Astrocyte of the cerebellum (primary cell): ENCODE measurements around the gene BMP8A.
A peak's percentile ranks its signal among the peaks of the same experiment; 100 is the strongest.
"Not testable (repeated sequence)": the region's sequence is repeated elsewhere in the genome, so short reads cannot be mapped to it uniquely, and the experiment has no call there.

Experiments used
- DNase-seq: peaks from one replicate; pipeline ENCODE4 v3.0.0-alpha.2; 2011; ENCODE audit warnings: low read depth
- H3K4me3 ChIP-seq: 2 replicates; pipeline ENCODE4 v1.5.1; 2011; ENCODE audit warnings: mild to moderate bottlenecking, low read depth, low read length, moderate library complexity
- in situ Hi-C: cut with HindIII; loops from 2 replicates; pipeline ENCODE4 v1.10.0; 2017; ENCODE audit warnings: low sequenced_read_pairs
- TF ChIP-seq, protein P1 (sequence below): IDR thresholded peaks from 2 replicates; pipeline ENCODE4 v1.5.1; 2012; ENCODE audit warnings: low read length, low read depth, moderate library complexity, mild to moderate bottlenecking; ENCODE audit errors: missing control alignments

Gene BMP8A

DNA sequence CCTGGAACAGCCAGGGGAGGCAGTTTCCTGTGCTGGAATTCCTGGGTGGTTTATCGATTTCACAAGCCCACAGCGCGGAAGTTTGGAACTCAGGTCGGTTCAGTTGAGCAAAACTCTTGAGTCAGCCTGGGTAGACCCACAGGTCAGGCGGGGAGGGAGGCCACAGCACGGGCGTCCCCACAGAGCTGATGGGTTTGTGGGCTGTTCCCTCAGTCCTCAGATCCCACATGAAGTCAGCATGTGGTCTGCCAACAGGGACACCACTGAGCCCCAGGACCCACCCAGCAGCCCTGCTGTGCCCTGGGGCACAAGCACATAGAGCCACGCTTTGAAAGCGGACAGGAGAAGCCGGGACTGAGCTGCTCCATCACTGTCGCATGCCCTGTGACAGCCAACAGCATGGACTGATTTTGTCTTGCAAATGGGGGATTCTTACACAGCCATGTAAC lies 17.4 kb downstream of the BMP8A start:
- no peak overlapping the region for H3K4me3 ChIP-seq
- TF ChIP-seq, protein P1, sequence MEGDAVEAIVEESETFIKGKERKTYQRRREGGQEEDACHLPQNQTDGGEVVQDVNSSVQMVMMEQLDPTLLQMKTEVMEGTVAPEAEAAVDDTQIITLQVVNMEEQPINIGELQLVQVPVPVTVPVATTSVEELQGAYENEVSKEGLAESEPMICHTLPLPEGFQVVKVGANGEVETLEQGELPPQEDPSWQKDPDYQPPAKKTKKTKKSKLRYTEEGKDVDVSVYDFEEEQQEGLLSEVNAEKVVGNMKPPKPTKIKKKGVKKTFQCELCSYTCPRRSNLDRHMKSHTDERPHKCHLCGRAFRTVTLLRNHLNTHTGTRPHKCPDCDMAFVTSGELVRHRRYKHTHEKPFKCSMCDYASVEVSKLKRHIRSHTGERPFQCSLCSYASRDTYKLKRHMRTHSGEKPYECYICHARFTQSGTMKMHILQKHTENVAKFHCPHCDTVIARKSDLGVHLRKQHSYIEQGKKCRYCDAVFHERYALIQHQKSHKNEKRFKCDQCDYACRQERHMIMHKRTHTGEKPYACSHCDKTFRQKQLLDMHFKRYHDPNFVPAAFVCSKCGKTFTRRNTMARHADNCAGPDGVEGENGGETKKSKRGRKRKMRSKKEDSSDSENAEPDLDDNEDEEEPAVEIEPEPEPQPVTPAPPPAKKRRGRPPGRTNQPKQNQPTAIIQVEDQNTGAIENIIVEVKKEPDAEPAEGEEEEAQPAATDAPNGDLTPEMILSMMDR: no peak
- DNase-seq: no peak
- in situ Hi-C loops: no loop called here

DNA sequence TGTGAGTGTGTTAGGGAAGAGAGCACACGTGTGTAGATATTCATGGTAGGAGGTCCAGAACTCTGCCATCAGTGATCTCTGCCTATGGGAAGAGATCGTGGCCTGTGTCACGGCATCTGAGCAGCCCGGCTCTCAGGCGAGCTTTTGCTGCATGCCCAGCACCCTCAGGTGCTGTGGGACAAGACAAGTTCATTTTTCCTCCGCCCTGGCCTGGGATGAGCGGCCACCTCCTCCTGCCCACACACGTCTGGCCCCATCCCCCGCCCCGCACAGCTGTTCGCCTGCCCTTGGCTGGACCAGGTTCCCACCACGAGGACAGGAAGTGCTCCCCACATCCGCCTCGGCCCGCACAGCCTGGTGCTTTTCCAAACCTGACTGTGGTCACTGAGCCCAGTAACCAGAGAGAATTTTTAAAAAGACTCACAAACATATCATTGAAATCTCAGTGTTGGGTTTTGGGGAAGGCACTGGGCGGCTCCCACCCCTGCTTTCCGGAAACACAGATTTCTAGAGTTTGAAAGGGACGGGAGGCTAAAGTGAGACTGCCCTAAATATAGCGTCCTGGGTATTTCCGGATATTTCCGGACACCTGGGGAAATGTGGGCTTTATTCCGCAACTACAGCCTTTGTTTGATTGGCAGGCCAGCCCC lies 18.0 kb downstream of the BMP8A start:
- in situ Hi-C loops: no loop called here
- DNase-seq: peak; percentile 42
- TF ChIP-seq, protein P1: no peak
- no peak overlapping the region for H3K4me3 ChIP-seq

DNA sequence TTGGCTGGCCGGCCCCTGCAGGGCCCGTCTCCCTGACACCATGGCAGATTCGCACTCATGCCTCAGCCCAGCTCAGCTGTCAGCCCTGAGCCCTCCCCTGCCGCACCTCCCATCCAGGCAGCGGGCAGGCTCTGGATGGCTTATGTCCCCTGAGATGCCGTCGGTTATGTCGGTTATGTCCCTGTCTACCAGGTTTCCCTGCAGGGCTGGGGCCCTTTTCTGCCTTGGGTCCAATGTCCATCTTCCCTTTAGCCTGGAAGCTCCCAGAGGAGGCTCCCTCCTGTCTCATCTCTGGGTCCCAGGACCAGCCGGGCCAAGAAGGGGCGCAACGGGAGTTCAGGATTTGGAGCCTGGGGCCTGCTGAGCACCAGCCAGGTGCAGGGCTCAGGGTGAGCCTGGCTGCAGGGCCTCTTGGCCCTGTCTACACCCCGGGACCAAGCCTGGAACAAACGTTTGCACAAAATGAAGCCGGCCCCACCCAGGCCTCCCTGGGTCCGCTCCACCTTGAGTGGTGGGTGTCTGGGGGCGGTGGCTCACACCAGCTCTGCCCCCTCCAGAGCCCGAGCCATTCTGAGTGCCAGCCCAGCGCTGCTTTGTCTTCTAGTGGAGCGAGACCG lies 19.2 kb downstream of the BMP8A start:
- in situ Hi-C loops, H3K4me3 ChIP-seq, DNase-seq: not testable (repeated sequence)

DNA sequence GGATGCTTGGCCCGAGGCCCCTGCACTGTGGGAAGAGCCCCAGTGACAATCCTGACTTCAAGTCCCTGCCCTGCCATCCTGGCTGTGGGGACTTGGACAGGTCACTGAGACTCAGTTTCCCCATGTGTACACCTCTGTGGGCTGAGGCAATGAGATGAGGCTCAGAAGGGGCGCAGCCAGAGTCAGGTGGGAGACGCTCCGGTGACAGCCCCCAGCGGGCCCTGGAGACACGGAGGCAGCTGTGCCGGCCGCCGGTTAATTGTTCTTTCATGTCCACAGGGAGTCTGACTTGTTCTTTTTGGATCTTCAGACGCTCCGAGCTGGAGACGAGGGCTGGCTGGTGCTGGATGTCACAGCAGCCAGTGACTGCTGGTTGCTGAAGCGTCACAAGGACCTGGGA lies 20.0 kb downstream of the BMP8A start:
- in situ Hi-C loops, H3K4me3 ChIP-seq, DNase-seq: not testable (repeated sequence)

DNA sequence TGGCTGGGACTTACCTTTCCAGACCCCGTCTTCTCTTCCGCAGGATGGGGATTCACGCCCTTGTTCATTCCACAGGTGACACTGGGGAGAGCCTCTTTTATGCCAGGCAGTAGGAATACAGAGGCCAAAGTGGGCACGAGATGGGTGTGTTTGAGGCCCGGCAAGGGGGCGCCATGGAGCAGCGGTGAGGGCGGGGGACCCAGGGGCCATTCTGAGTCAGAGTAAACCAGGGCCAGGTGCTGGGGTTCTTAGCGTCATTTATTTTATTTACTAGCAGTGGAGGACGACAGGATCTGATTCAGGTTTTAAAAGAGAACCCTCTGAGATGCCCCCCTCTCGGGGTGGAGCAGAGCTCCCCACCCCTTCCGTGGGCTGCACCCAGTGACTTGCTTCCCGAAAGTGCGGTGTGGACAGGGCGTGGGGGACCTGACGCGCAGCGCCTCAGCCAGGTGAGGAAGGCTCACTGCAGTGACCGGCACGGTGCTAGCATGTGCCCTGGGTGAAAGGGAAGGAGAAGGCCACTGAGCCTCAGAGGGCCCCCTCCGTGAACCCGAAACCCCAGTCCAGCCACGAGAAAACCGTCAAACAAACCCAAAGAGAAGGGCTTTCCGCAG lies 20.9 kb downstream of the BMP8A start:
- in situ Hi-C loops, DNase-seq, H3K4me3 ChIP-seq: not testable (repeated sequence)

DNA sequence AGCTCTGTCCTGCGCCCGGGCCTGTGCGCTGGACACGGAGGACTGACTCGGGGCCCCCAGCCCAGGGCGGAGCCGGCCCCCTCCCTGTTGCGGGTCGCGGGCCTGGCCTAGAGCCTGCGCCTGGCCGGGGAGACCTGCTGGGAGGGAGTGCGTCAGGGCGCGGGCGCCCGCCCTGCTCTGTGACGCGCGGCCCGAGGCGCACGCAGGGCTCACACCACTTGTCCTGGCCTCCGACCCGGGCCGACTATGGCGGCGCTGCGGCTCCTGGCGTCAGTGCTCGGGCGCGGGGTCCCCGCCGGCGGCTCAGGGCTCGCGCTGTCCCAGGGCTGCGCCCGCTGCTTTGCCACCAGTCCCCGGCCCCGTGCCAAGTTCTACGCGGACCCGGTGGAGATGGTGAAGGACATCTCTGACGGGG lies 23.3 kb downstream of the BMP8A start:
- in situ Hi-C loops, DNase-seq: not testable (repeated sequence)
- H3K4me3 ChIP-seq: peak overlapping the region; percentile 23

DNA sequence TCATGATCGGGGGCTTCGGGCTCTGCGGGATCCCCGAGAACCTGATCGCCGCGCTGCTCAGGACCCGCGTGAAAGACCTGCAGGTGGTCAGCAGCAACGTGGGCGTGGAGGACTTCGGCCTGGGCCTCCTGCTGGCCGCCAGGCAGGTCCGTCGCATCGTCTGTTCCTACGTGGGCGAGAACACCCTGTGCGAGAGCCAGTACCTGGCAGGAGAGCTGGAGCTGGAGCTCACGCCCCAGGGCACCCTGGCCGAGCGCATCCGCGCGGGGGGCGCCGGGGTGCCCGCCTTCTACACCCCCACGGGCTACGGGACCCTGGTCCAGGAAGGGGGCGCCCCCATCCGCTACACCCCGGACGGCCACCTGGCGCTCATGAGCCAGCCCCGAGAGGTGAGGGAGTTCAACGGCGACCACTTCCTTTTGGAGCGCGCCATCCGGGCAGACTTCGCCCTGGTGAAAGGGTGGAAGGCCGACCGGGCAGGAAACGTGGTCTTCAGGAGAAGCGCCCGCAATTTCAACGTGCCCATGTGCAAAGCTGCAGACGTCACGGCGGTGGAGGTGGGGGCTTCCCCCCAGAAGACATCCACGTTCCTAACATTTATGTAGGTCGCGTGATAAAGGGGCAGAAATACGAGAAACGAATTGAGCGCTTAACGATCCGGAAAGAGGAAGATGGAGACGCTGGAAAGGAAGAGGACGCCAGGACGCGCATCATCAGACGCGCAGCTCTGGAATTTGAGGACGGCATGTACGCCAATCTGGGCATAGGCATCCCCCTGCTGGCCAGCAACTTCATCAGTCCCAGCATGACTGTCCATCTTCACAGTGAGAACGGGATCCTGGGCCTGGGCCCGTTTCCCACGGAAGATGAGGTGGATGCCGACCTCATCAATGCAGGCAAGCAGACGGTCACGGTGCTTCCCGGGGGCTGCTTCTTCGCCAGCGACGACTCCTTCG lies 24.0 kb downstream of the BMP8A start:
- in situ Hi-C loops, DNase-seq: not testable (repeated sequence)
- H3K4me3 ChIP-seq: peak overlapping the region; percentile 23

DNA sequence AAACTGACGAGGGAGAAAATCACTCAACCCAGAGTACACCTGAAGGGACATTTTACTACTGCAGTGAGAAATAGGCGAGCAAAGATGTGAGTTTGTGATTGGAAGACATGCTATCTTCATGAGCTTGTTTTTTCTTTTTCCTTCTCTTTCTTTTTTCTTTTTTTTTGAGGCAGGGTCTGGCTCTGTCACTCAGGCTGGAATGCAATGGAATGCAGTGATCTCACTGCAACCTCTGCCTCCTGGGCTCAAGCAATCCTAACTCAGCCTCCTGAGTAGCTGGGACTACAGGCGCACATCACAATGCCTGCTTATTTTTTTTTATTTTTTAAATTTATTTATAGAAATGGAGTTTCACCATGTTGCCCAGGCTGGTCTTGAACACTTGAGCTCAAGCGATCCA lies 25.4 kb downstream of the BMP8A start:
- in situ Hi-C loops, DNase-seq, H3K4me3 ChIP-seq: not testable (repeated sequence)

DNA sequence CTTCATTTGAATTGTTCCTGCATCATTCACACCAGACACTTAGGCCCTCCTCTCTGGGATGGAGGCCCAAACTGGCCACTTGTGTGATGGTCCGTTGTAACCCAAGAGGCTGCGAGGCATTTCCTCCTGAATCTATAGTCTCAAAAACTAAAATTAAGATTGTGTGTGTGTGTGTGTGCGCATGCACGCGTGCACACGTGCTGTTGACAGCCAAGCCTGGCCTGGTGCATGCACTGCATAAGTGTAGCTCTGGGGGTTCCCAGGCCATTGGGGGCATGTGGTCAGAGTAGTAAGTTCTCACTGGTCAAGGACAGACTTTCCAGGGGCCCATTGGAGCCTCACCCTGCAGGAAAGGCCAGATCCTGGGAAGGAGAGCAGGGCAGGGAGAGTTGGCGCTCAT lies 26.5 kb downstream of the BMP8A start:
- DNase-seq, in situ Hi-C loops, H3K4me3 ChIP-seq: not testable (repeated sequence)

DNA sequence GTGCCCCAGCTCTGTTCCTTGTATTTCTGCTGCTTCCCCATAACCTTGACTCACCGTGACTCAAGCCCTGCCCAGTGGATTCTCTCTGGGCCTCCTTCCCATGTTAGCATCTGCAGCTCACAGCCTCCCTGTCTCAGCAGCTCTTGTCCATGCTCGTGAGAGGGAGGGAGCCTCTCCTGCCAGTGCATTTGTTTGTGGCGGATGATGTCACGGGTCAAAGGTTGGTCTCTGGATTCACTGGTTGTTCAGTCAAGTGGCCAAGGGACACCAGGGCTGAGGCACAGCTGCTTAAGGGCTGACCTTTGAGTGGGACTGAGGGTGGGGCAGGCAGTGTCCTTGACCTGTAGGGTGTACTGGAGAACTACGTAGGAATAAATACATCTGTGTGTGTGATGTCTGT lies 27.9 kb downstream of the BMP8A start:
- H3K4me3 ChIP-seq, in situ Hi-C loops, DNase-seq: not testable (repeated sequence)

DNA sequence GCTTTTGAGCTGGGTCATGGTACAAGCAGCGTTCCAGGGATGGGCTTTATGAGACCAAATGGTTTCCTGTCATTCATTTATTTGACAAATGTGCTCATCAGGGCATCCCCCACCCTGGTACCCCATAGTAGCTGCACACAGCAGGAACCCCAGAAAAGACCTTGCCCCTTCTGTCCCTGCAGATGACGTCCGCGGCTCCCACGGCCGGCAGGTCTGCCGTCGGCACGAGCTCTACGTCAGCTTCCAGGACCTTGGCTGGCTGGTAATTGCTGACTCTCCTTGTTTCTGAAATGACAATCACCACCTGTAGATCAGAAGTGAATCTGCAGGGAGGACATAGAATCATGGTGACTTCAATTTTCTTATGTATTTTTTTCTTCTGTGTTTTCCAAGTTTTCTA lies 30.8 kb downstream of the BMP8A start:
- DNase-seq: not testable (repeated sequence)

More for the DNA sequence above, 30.8 kb downstream of the BMP8A start:
- in situ Hi-C loops, H3K4me3 ChIP-seq: not testable (repeated sequence)
